H1 (cell line): ENCODE data around the gene ZNF566. TPM values are rescaled to one million over a fixed set of nuclear protein-coding genes. Genes with fewer than 3 reads are reported as not detected.

Experiments
- CTCF ChIA-PET: fragments of 300-600 bp; sonication (Branson Sonifier 250); formaldehyde crosslinking; loops from one replicate; lab custom pipeline; 2021; ENCODE audit not compliant: partially characterized antibody; lab: Charles Lee
- POLR2A ChIA-PET: fragments of 300-600 bp; sonication (Branson Sonifier 250); formaldehyde crosslinking; loops from one replicate; lab custom pipeline; 2021; ENCODE audit warnings: inconsistent platforms; ENCODE audit not compliant: partially characterized antibody; lab: Charles Lee
- DNase-seq, 2 experiments: peaks; one replicate each; pipeline versions ENCODE4 v3.0.0 to v3.0.0-alpha.2; 2010 to 2022; ENCODE audit warnings: low spot score in 2 of 2, low read depth in 1 of 2, mixed read lengths in 1 of 2
- FAIRE-seq: peaks from 2 replicates; lab custom pipeline; 2011; peaks lifted over from hg19 to GRCh38; lab: Jason Lieb, UNC
- H2AFZ ChIP-seq: 2 replicates; pipeline ENCODE4 v1.8.1; 2012; ENCODE audit warnings: low read length, inconsistent platforms
- H2AK5ac ChIP-seq: 2 replicates; pipeline ENCODE4 v1.6.1; 2013; ENCODE audit warnings: low read depth, low read length
- H2BK120ac ChIP-seq: replicated peaks from 2 replicates; pipeline ENCODE3; 2013; ENCODE audit warnings: low read depth, low read length, inconsistent platforms
- H2BK12ac ChIP-seq: 2 replicates; pipeline ENCODE4 v1.6.1; 2013; ENCODE audit warnings: low read depth, low read length
- H2BK15ac ChIP-seq: 2 replicates; pipeline ENCODE4 v1.6.1; 2013; ENCODE audit warnings: low read length
- H2BK20ac ChIP-seq: 2 replicates; pipeline ENCODE4 v1.6.1; 2013; ENCODE audit warnings: low read length
- H2BK5ac ChIP-seq: 2 replicates; pipeline ENCODE4 v1.6.1; 2013; ENCODE audit warnings: low read depth, low read length
- H3K14ac ChIP-seq: 2 replicates; pipeline ENCODE4 v1.6.1; 2013; ENCODE audit warnings: inconsistent platforms; ENCODE audit not compliant: insufficient read length
- H3K18ac ChIP-seq: 2 replicates; pipeline ENCODE4 v1.6.1; 2013; ENCODE audit warnings: low read length; ENCODE audit errors: extremely low read depth
- H3K23ac ChIP-seq: 2 replicates; pipeline ENCODE4 v1.6.1; 2013; ENCODE audit warnings: inconsistent platforms; ENCODE audit not compliant: insufficient read length
- H3K23me2 ChIP-seq: 2 replicates; pipeline ENCODE4 v1.6.1; 2013; ENCODE audit warnings: low read depth, low read length
- H3K27ac ChIP-seq: 2 replicates; pipeline ENCODE4 v1.6.1; 2011; ENCODE audit warnings: low read depth, low read length, inconsistent platforms
- H3K27me3 ChIP-seq, 4 experiments: replicated peaks in 1 of 4; 1 replicate in 1 of 4; 2 replicates in 3 of 4; pipeline versions ENCODE4 v1.6.1 to v1.8.1; 2011 to 2013; ENCODE audit warnings: low read length in 3 of 4, mild to moderate bottlenecking in 3 of 4, inconsistent platforms in 2 of 4, mixed read lengths in 2 of 4, moderate library complexity in 1 of 4; ENCODE audit not compliant: control insufficient read depth in 3 of 4, insufficient read depth in 3 of 4; ENCODE audit errors: extremely low read depth in 1 of 4
- H3K36me3 ChIP-seq, 4 experiments: 2 replicates each; pipeline versions ENCODE4 v1.6.1 to v1.8.1; 2011 to 2013; ENCODE audit warnings: mild to moderate bottlenecking in 4 of 4, low read length in 3 of 4, moderate library complexity in 2 of 4, control low read depth in 1 of 4, inconsistent platforms in 1 of 4; ENCODE audit not compliant: insufficient read depth in 4 of 4, control insufficient read depth in 2 of 4
- H3K4ac ChIP-seq: replicated peaks from 2 replicates; pipeline ENCODE3; 2013; ENCODE audit warnings: low read length, low read depth, mixed read lengths, inconsistent platforms; ENCODE audit not compliant: insufficient read length
- H3K4me1 ChIP-seq, 4 experiments: replicated peaks in 1 of 4; 1 replicate in 1 of 4; 2 replicates in 3 of 4; pipeline versions ENCODE4 v1.6.1 to v1.8.1; 2011 to 2013; ENCODE audit warnings: low read length in 3 of 4, inconsistent platforms in 2 of 4, mixed read lengths in 1 of 4; ENCODE audit not compliant: insufficient read depth in 4 of 4, control insufficient read depth in 3 of 4
- H3K4me2 ChIP-seq, 2 experiments: 2 replicates each; pipeline versions ENCODE4 v1.6.1 to v1.8.1; 2011 to 2013; ENCODE audit warnings: low read depth in 2 of 2, low read length in 2 of 2, control low read depth in 1 of 2, inconsistent platforms in 1 of 2, mild to moderate bottlenecking in 1 of 2; ENCODE audit not compliant: insufficient read depth in 1 of 2
- H3K4me3 ChIP-seq, 4 experiments: fragments of 200-600, 300-600 bp in 1 of 4; sonication (generic), shearing (Covaris generic), sonication (Bioruptor Twin) in 1 of 4; 2 replicates each; pipeline versions ENCODE4 v1.5.1 to v1.8.1; 2011 to 2016; ENCODE audit warnings: low read length in 4 of 4, low read depth in 3 of 4, control low read depth in 2 of 4, inconsistent platforms in 2 of 4, mild to moderate bottlenecking in 2 of 4, mixed read lengths in 1 of 4, moderate library complexity in 1 of 4; ENCODE audit not compliant: insufficient read depth in 2 of 4; ENCODE audit errors: extremely low read depth in 1 of 4
- H3K56ac ChIP-seq: replicated peaks from 2 replicates; pipeline ENCODE3; 2013; ENCODE audit warnings: low read depth, mild to moderate bottlenecking, mixed read lengths, low read length, inconsistent platforms; ENCODE audit not compliant: insufficient read length
- H3K79me1 ChIP-seq: 2 replicates; pipeline ENCODE4 v1.6.1; 2013; ENCODE audit warnings: low read depth, low read length, control low read depth
- H3K79me2 ChIP-seq, 2 experiments: 2 replicates each; pipeline versions ENCODE4 v1.6.1 to v1.8.1; 2012 to 2013; ENCODE audit warnings: low read length in 2 of 2, mild to moderate bottlenecking in 2 of 2, inconsistent platforms in 1 of 2; ENCODE audit not compliant: insufficient read depth in 2 of 2, control insufficient read depth in 1 of 2
- H3K9ac ChIP-seq, 4 experiments: replicated peaks in 1 of 4; 1 replicate in 1 of 4; 2 replicates in 3 of 4; pipeline versions ENCODE4 v1.6.1 to v1.8.1; 2011 to 2013; ENCODE audit warnings: low read depth in 3 of 4, low read length in 3 of 4, control low read depth in 2 of 4, mild to moderate bottlenecking in 2 of 4, moderate library complexity in 2 of 4, inconsistent platforms in 1 of 4; ENCODE audit errors: extremely low read depth in 1 of 4
- H3K9me3 ChIP-seq, 2 experiments: 2 replicates each; pipeline versions ENCODE4 v1.6.1 to v1.8.1; 2012 to 2013; ENCODE audit warnings: mild to moderate bottlenecking in 2 of 2, moderate library complexity in 2 of 2, control low read depth in 1 of 2, inconsistent platforms in 1 of 2, low read depth in 1 of 2, low read length in 1 of 2, mixed read lengths in 1 of 2; ENCODE audit not compliant: insufficient read depth in 2 of 2
- H4K20me1 ChIP-seq, 2 experiments: replicated peaks in 1 of 2; 2 replicates each; pipeline versions ENCODE3 to v1.8.1; 2011 to 2013; ENCODE audit warnings: inconsistent platforms in 2 of 2, low read length in 2 of 2, mild to moderate bottlenecking in 1 of 2; ENCODE audit not compliant: insufficient read depth in 2 of 2, control insufficient read depth in 1 of 2
- H4K5ac ChIP-seq: 2 replicates; pipeline ENCODE4 v1.6.1; 2013; ENCODE audit warnings: low read length, low read depth, mixed read lengths, inconsistent platforms; ENCODE audit not compliant: insufficient read length
- H4K8ac ChIP-seq: 2 replicates; pipeline ENCODE4 v1.8.0; 2013; ENCODE audit warnings: mild to moderate bottlenecking, moderate library complexity, low read length, inconsistent platforms; ENCODE audit not compliant: insufficient read depth; ENCODE audit errors: extremely low read depth
- H4K91ac ChIP-seq: replicated peaks from 2 replicates; pipeline ENCODE3; 2013; ENCODE audit warnings: low read length, mixed read lengths, inconsistent platforms; ENCODE audit not compliant: insufficient read length
- ATF2 ChIP-seq: IDR thresholded peaks from 2 replicates; pipeline ENCODE4 v1.6.1; 2012; ENCODE audit warnings: low read length, inconsistent platforms
- HDAC6 ChIP-seq: IDR thresholded peaks from one replicate; pipeline ENCODE4 v1.7.1; 2012; ENCODE audit warnings: low read depth, mild to moderate bottlenecking, inconsistent platforms, low read length, moderate library complexity
- KDM5A ChIP-seq: fragments of 200-600 bp; IDR thresholded peaks from 2 replicates; pipeline ENCODE4 v1.7.1; 2012; ENCODE audit warnings: mild to moderate bottlenecking, low read length, inconsistent platforms, mixed read lengths
- POLR2AphosphoS5 ChIP-seq: IDR thresholded peaks from 2 replicates; pipeline ENCODE4 v1.6.1; 2011; ENCODE audit warnings: low read depth, low read length
- SRF ChIP-seq: IDR thresholded peaks from 2 replicates; pipeline ENCODE4 v1.6.1; 2011; ENCODE audit warnings: mild to moderate bottlenecking, low read depth, low read length, moderate library complexity
- USF2 ChIP-seq: IDR thresholded peaks from 2 replicates; pipeline ENCODE4 v1.6.1; 2011; ENCODE audit warnings: low read length, improper control_type of control experiment
- YY1 ChIP-seq: IDR thresholded peaks from 2 replicates; pipeline ENCODE4 v1.6.1; 2011; ENCODE audit warnings: low read depth, mild to moderate bottlenecking, low read length
- WGBS, 2 experiments: shearing (Covaris generic) in 1 of 2; methylation state at CpG; one replicate each; pipeline versions ENCODE4 v1.1.6 to v1.1.7; 2013 to 2015; ENCODE audit warnings: low lambda C conversion rate in 2 of 2, mixed read lengths in 2 of 2, inconsistent platforms in 1 of 2, low coverage in 1 of 2, missing lambda C conversion rate in 1 of 2; ENCODE audit not compliant: insufficient replicate concordance in 2 of 2, insufficient coverage in 1 of 2, insufficient read length in 1 of 2; ENCODE audit errors: extremely low coverage in 1 of 2, missing lambda C conversion rate in 1 of 2; 5-methylcytosine and 5-hydroxymethylcytosine counted together
- polyA plus RNA-seq, 7 experiments: library from polyadenylated mRNA; depleted of rRNA in 3 of 7; stranded (reverse) in 5 of 7; unstranded in 2 of 7; fragments of >200 nt in 5 of 7; fragments of 200-250 nt in 2 of 7; gene quantifications; 1 replicate in 5 of 7; 2 replicates in 1 of 7; 4 replicates in 1 of 7; pipeline versions ENCODE4 v1.2.1 to v1.2.3, GENCODE V29; 2011 to 2013; ENCODE audit warnings: missing spikeins in 2 of 7, mixed read lengths in 2 of 7
- total RNA-seq: library from RNA; stranded (reverse); fragmentation: NEBNext Ultra II Directional; extraction: Animal tissue kit (Norgen Biotek cat#: 25700); gene quantifications from 2 replicates; pipeline ENCODE4 v1.2.1, GENCODE V29; 2021

The ZNF566 gene
- total and polyA plus RNA-seq, 2 of the 8 experiments (the other 6 are each of a cell fraction or from before 2014, with no cell fraction given) = 6.9 to 16.6 TPM

DNA sequence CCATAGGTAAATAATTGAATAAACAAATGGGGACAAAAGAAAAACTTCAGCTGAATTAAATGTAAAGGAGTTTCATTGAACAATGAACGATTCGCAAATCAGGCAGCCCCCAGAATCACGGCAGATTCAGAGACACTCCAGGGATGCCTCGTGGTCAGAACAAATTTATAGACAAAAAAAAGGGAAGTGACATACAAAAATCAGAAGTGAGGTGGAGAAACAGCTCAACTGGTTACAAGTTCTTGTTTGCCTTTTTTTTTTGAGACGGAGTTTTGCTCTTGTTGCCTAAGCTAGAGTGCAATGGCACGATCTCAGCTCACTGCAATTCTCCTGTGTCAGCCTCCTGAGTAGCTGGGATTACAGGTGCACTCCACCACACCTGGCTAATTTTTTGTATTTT is 5.7 kb downstream of the ZNF566 start:
- Histone ChIP-seq H2BK15ac (no peak overlapping the region), H4K20me1 (no peaks in the 10 kb centered on the region), H3K9me3 (no peaks in the 10 kb centered on the region), H3K4me2 (no peak overlapping the region), H4K8ac (no peak overlapping the region), H3K79me2 (peaks cover 0 to 22% of the 10 kb centered on the region in 2 experiments; a peak in 2 of 4 replicates), H3K4ac (no peak overlapping the region), H3K9ac (no peak overlapping the region), H4K91ac (no peak overlapping the region), H3K4me3 (no peak overlapping the region), H3K18ac (no peak overlapping the region), H3K56ac (no peak overlapping the region), H3K27ac (no peak overlapping the region), H2BK120ac (no peak overlapping the region), H3K36me3 (no peaks in the 10 kb centered on the region), H2BK12ac (no peak overlapping the region), H3K27me3 (no peaks in the 10 kb centered on the region), H2BK20ac (no peak overlapping the region), H3K79me1 (peaks cover 2% of the 10 kb centered on the region; the same call in 1 of the 2 replicates), H2AK5ac (no peak overlapping the region), H2BK5ac (no peak overlapping the region), H3K23me2 (peaks cover under 1% of the 10 kb centered on the region), H3K4me1 (no peaks in the 10 kb centered on the region), H4K5ac (no peak overlapping the region), H2AFZ (no peak overlapping the region), H3K14ac (no peak overlapping the region), H3K23ac (no peak overlapping the region)
- POLR2A ChIA-PET = interaction anchor here (0.6 to 1.0 kb wide), 2 partner anchors 10 to 299 kb away, joined by 3 read pairs; no protein-coding TSS in a partner anchor
- FAIRE-seq (no peak), DNase-seq (no peak)
- WGBS, 2 experiments = 89% methylated on average over 6 of the region's 6 CpGs; no CpG with 5 or more reads in 1 of the 2 experiments
- no peak for TF ChIP-seq KDM5A
- no peak for TF ChIP-seq USF2
- TF ChIP-seq POLR2AphosphoS5 = no peak
- no peak for TF ChIP-seq SRF
- TF ChIP-seq HDAC6 = no peak
- no peak for TF ChIP-seq YY1
- no peak for TF ChIP-seq ATF2
- CTCF ChIA-PET = no interaction called here
